Aorta (tissue), 5 donors: ENCODE data around the gene ARL5C. TPM values are rescaled to one million over a fixed set of nuclear protein-coding genes. Genes with fewer than 3 reads are reported as not detected.
A peak's percentile ranks its signal among the peaks of the same experiment; 100 is the strongest.

Experiments used
- ATAC-seq: fragments of 200-7000 bp; cut with Tn5 transposase; one replicate; pipeline ENCODE4 v1.9.1; 2022; ENCODE audit warnings: moderate library complexity; ENCODE audit not compliant: low FRiP score
- DNase-seq, 2 donors: peaks; one replicate each; pipeline ENCODE4 v3.0.0-alpha.2; 2020
- H3K27ac ChIP-seq, 2 donors: one replicate each; pipeline ENCODE4 v1.5.1; 2013; ENCODE audit warnings: low read length in 2 of 2, mild to moderate bottlenecking in 2 of 2, moderate library complexity in 2 of 2, control low read depth in 1 of 2, inconsistent platforms in 1 of 2, low read depth in 1 of 2
- H3K27me3 ChIP-seq, 2 donors: one replicate each; pipeline ENCODE4 v1.6.1; 2013; ENCODE audit warnings: control low read depth in 1 of 2, low read length in 1 of 2, mild to moderate bottlenecking in 1 of 2, moderate library complexity in 1 of 2; ENCODE audit not compliant: insufficient read depth in 2 of 2, control insufficient read depth in 1 of 2
- H3K36me3 ChIP-seq, 2 donors: one replicate each; pipeline ENCODE4 v1.6.1; 2013; ENCODE audit warnings: control low read depth in 1 of 2, low read length in 1 of 2, mild to moderate bottlenecking in 1 of 2; ENCODE audit not compliant: insufficient read depth in 2 of 2, control insufficient read depth in 1 of 2
- H3K4me1 ChIP-seq, 2 donors: one replicate each; pipeline ENCODE4 v1.6.1; 2013; ENCODE audit warnings: low read length in 2 of 2, control low read depth in 1 of 2, mild to moderate bottlenecking in 1 of 2, moderate library complexity in 1 of 2; ENCODE audit not compliant: insufficient read depth in 2 of 2, control insufficient read depth in 1 of 2
- H3K4me3 ChIP-seq, 2 donors: one replicate each; pipeline ENCODE4 v1.5.1; 2013; ENCODE audit warnings: low read length in 2 of 2, control low read depth in 1 of 2, mild to moderate bottlenecking in 1 of 2
- H3K9me3 ChIP-seq: one replicate; pipeline ENCODE4 v1.6.1; 2013; ENCODE audit warnings: mild to moderate bottlenecking, low read length; ENCODE audit not compliant: control insufficient read depth
- WGBS, 2 donors: extraction: QIAGEN DNeasy Blood & Tissue Kit; methylation state at CpG; one replicate each; pipeline ENCODE4 v1.1.7; 2013; 5-methylcytosine and 5-hydroxymethylcytosine counted together
- intact Hi-C, 2 donors: fragments of 100-400 bp; cut with DNase I; formaldehyde crosslinking; loops; one replicate each; pipeline versions ENCODE4 v1.14.2 to v1.15.0; 2022
- polyA plus RNA-seq, 2 donors: library from polyadenylated mRNA; stranded (reverse); fragments of 200-250 nt; gene quantifications; one replicate each; pipeline ENCODE4 v1.2.3, GENCODE V29; 2013
- total RNA-seq, 2 donors: library from RNA; stranded (reverse); fragmentation: NEBNext Ultra II Directional; extraction: Animal tissue kit (Norgen Biotek cat#: 25700); gene quantifications; one replicate each; pipeline ENCODE4 v1.2.1, GENCODE V29; 2021
- donor health status: healthy with polysubstance abuse.
- donor health status: Bipolar disorder and iron deficiency.
- donor health status: DM: no; HTN: no; CAD: no.
- donor health status: DM: no; HTN: no; CAD: no.
- donor health status: DM: yes; HTN: yes; CAD: no.

The ARL5C gene
- total and polyA plus RNA-seq, 4 donors, result 0.54 TPM; not detected in 3

DNA sequence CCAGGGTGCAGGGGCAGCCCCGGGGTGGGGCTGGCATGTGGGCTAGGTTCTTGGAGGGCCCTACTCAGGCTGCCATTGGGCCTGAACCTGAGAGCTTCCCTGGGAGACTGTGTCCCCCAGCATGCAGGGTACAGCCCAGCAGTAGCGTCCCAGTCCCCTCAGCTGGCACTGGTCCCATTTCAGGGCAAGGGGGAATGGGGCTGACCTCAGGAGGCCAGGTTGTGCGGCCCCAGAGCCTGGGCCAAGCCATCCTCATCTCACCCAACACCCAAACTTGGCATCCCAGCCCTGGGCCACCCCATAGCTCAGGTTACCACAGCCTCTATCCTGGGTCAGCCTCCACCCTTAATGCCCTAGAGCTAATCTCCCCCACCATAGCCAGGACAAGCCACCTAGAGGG, 20.8 kb downstream of the ARL5C start:
- Histone ChIP-seq H3K4me3 (no peak overlapping the region), H3K27me3 (no peaks in the 10 kb centered on the region), H3K27ac (no peak overlapping the region), H3K4me1 (no peaks in the 10 kb centered on the region), H3K36me3 (no peaks in the 10 kb centered on the region), H3K9me3 (no peaks in the 10 kb centered on the region)
- 89 to 98% methylated on average over 3 of the region's 3 CpGs for WGBS, 2 donors
- ATAC-seq (no peak), DNase-seq (no peak)
- intact Hi-C loops, result no loop called here

DNA sequence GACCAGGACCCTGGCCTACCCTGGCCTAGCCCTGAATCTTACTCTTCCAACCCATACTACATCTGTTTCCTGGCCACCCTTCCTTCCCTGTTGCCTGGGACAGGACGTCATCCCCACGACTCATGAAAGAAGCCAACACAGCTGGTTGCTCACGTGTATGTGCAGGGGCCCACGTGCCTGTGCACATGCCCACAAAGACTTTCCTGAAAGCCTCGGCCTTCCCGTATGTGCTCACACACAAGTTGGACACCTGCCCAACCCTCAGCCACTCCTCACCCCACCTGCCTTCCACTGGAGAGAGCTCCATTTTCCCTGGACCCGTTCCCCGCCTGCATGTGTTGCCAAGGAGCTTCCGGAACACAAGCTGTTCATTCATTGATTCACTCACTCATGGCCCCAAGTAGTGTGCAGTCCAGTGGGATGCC, 21.5 kb downstream of the ARL5C start:
- DNase-seq, result peak; percentile 90 to 92
- no peaks in the 10 kb centered on the region for H3K9me3 ChIP-seq
- H3K27ac ChIP-seq, result no peak overlapping the region
- H3K4me3 ChIP-seq, result no peak overlapping the region
- ATAC-seq, result peak; percentile 79
- no peaks in the 10 kb centered on the region for H3K27me3 ChIP-seq
- H3K36me3 ChIP-seq, result no peaks in the 10 kb centered on the region
- no peaks in the 10 kb centered on the region for H3K4me1 ChIP-seq
- 62 to 67% methylated on average over 9 of the region's 9 CpGs for WGBS, 2 donors
- intact Hi-C loops, result no loop called here

DNA sequence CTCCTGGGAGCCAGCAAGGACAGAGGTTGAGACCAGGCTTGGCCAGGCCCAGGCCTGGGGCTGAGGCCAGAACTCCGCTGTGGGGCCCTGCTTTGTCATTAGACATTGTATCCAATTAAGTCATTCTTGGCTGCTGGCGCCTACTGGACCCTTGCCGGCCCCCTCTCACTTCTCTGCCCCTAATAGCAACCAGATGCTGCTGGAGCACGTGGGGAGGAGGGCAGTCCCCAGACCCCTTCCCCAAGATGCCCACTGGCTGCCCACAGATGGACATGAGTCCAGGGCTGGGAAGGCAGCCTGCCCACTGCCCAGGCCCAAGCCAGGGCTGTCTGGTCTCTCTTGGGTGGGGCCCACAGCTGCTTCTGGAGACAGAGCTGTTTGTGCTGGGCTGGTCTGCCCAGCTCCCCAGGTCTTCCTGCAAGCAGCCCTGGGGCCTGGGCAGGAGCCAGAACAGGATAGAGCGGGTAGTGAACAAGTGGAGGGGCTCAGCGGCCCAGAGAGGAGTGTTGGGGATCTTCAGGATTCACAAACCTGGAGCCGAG, 22.3 kb downstream of the ARL5C start:
- Histone ChIP-seq H3K27me3 (no peaks in the 10 kb centered on the region), H3K9me3 (no peaks in the 10 kb centered on the region), H3K4me1 (no peaks in the 10 kb centered on the region), H3K27ac (no peak overlapping the region), H3K4me3 (no peak overlapping the region), H3K36me3 (no peaks in the 10 kb centered on the region)
- DNase-seq, result peak; percentile 70 to 83
- 60 to 68% methylated on average over 7 of the region's 7 CpGs for WGBS, 2 donors
- intact Hi-C loops, result no loop called here
- ATAC-seq, result peak; percentile 66

DNA sequence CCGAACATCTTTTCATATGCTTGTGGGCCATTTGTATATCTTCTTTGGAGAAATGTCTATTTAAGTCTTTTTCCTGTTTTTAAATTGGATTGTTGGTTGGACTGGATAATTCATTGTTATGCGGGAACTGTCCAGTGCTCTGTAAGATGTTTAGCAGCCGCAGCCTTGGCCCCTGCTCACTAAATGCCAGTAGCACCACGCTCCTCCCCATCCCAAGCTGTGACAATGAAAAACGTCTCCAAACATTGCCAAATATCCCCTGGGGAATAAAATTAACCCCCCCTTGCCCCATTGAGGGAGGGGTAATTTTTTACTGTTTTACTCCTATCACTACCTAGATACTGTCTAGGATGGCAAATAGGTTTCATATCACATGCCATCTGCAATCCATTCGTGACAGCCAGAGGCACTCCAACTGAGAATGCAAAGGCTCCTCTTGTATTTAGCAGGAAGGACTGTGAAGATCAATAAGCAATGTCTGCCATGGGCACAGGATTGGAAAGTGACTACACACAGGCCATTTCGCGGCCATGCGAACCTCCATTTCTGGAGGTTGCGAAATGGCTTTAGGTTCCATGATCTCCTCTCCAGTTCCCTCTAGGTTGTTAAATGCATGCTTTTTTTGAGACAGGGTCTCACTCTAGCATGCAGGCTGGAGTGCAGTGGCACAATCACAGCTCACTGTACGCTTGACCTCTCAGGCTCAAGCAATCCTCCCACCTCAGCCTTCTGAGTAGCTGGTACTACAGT, 23.9 kb downstream of the ARL5C start:
- Histone ChIP-seq H3K27ac (no peak overlapping the region), H3K4me3 (no peak overlapping the region), H3K4me1 (no peaks in the 10 kb centered on the region), H3K36me3 (no peaks in the 10 kb centered on the region), H3K27me3 (no peaks in the 10 kb centered on the region), H3K9me3 (no peaks in the 10 kb centered on the region)
- whole genome bisulfite sequencing, 2 donors, result 90 to 91% methylated on average over 11 of the region's 11 CpGs
- ATAC-seq, result no peak
- DNase-seq, result no peak
- intact Hi-C loops, result no loop called here

DNA sequence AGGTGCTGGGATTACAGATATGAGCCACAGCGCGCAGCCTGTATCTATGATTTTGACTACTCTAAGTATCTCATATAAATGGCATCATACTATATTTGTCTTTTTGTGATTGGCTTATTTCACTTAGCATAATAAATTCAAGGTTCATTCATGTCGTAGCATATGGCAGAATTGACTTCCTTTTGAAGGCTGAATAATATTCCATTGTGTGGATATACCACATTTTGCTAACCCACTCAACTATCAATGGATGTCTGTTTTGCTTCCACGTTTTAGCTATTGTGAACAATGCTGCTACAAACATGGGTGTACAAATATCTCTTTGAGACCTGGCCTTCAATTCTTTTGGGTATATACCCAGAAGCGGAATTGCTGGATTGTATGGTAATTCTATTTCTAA, 24.7 kb downstream of the ARL5C start:
- intact Hi-C loops, result no loop called here
- DNase-seq (no peak), ATAC-seq (no peak)
- 97 to 98% methylated on average over 5 of the region's 5 CpGs for WGBS, 2 donors
- Histone ChIP-seq H3K4me3 (no peak overlapping the region), H3K36me3 (no peaks in the 10 kb centered on the region), H3K9me3 (no peaks in the 10 kb centered on the region), H3K4me1 (no peaks in the 10 kb centered on the region), H3K27me3 (no peaks in the 10 kb centered on the region), H3K27ac (no peak overlapping the region)

DNA sequence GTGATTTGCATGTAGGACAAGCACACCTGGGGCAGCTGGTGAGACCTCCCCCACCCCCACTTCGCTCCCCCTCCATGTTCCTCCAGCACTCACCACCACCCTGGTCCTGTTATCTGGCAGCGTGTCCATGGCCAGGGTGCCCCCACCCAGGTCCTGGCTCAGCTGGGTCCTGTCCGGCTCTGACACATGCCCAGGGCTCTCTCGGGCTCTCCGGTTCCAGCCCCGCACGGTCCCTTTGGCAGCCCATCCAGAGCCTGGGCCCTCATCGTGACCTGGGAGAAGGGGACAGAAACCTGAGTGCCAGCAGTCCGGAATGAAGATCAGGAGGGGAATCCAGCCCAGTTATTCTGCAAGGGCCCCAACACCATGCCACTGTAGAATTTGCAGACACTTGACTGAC, 26.4 kb downstream of the ARL5C start:
- WGBS, 2 donors, result 93 to 97% methylated on average over 9 of the region's 9 CpGs
- Histone ChIP-seq H3K27me3 (no peaks in the 10 kb centered on the region), H3K4me1 (no peaks in the 10 kb centered on the region), H3K27ac (no peak overlapping the region), H3K9me3 (no peaks in the 10 kb centered on the region), H3K4me3 (no peak overlapping the region), H3K36me3 (no peaks in the 10 kb centered on the region)
- ATAC-seq (no peak), DNase-seq (no peak)
- intact Hi-C loops, result no loop called here

DNA sequence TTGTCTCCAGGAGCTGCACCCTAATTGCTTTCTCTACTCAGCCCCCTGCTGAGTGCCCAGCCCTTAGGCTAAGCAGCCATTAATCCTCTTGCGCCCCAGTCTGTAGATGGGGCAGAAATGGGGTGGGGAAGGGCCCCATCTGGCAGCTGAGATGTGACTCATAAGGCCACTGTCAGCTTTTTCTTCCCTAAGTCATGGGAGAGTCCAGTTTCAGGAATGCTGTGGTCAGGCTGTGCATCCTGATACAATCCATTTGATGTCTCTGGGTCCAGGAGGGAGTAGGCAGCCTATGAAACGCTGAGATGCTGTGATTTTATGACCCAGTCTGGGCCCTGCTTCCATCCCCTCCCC, 26.8 kb downstream of the ARL5C start:
- intact Hi-C loops, result no loop called here
- no peaks in the 10 kb centered on the region for H3K27me3 ChIP-seq
- H3K9me3 ChIP-seq, result no peaks in the 10 kb centered on the region
- WGBS, 2 donors, result 89 to 91% methylated on average over 2 of the region's 2 CpGs
- no peaks in the 10 kb centered on the region for H3K36me3 ChIP-seq
- H3K4me1 ChIP-seq, result no peaks in the 10 kb centered on the region
- no peak overlapping the region for H3K4me3 ChIP-seq
- DNase-seq (no peak), ATAC-seq (no peak)
- no peak overlapping the region for H3K27ac ChIP-seq

DNA sequence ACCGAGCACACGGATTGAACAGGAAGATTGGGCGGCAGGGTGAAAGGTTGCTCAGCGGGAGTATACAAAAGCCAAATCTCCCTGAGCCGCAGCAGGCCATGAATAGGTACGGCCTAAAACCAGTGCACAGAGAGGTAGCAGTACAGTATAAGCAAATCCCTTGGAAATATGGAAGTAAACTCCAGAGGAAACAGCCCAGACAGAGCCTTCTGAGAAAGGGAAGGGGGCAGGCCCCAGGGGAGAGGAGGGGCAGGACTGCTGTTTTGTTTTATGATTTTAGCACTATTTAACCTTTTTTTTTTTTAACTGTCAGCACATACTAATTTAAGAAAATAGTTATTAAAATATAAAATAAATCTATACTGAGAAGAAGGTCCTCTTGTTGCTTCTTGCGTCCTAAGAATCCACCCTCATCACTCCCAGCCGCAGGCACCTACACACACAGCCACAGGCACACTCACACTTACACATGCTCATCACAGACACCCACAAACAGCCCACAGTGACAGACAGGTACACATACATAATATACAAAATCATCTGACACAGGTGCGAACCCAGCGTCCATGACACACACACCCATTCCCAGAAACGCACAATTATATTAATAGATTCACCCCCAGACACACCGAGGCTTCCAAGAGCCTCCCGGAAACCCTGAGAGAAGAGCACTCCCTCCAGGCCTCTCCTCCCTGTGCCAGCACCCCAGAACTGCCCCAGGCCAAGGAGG, 27.4 kb downstream of the ARL5C start:
- H3K27me3 ChIP-seq, result no peaks in the 10 kb centered on the region
- H3K4me1 ChIP-seq, result no peaks in the 10 kb centered on the region
- ATAC-seq, result no peak
- H3K36me3 ChIP-seq, result no peaks in the 10 kb centered on the region
- intact Hi-C loops, result no loop called here
- H3K27ac ChIP-seq, result no peak overlapping the region
- H3K9me3 ChIP-seq, result no peaks in the 10 kb centered on the region
- 90 to 93% methylated on average over 13 of the region's 13 CpGs for WGBS, 2 donors
- H3K4me3 ChIP-seq, result no peak overlapping the region
- DNase-seq, result no peak

DNA sequence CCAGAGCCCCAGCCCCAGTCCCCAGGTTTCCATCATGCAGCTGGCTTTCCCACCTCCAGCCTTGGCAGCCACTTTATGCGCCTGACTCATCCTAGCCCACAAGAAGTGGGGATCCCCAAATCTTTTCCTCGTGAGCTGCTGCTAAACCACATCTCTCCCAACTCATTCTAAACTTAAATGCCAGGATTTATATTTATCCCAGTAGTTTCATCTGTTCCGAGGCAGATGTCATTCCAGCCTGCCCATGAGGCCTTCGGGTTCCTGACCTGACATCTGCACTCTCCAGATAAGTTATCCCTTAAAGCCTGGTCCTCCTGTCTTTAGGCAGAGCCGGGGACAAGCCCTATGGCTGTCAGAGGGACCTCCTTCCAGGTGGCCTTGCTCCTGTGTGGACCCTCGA, 31.1 kb downstream of the ARL5C start:
- H3K9me3 ChIP-seq, result no peaks in the 10 kb centered on the region
- intact Hi-C loops, result no loop called here
- DNase-seq (no peak), ATAC-seq (no peak)
- no peak overlapping the region for H3K27ac ChIP-seq
- no peaks in the 10 kb centered on the region for H3K27me3 ChIP-seq
- no peaks in the 10 kb centered on the region for H3K4me1 ChIP-seq
- no peaks in the 10 kb centered on the region for H3K36me3 ChIP-seq
- no peak overlapping the region for H3K4me3 ChIP-seq
- WGBS, 2 donors, result 87 to 92% methylated on average over 6 of the region's 6 CpGs
